Left ventricle myocardium inferior (tissue), 1 donor: Measurements from ENCODE around the gene ARFGAP3. TPM values are rescaled to one million over a fixed set of nuclear protein-coding genes. Genes with fewer than 3 reads are reported as not detected.
"Not testable (repeated sequence)": the region's sequence is repeated elsewhere in the genome, so short reads cannot be mapped to it uniquely, and the experiment has no call there.

Experiments
- DNase-seq: peaks from one replicate; pipeline ENCODE4 v3.0.0-alpha.2; 2020
- H3K27ac ChIP-seq: fragments of 200-600 bp; replicated peaks from 2 replicates; pipeline ENCODE4 v1.8.0; 2021
- H3K27me3 ChIP-seq: fragments of 200-600 bp; 2 replicates; pipeline ENCODE4 v1.8.0; 2021; ENCODE audit warnings: low read depth
- H3K36me3 ChIP-seq: fragments of 200-600 bp; 2 replicates; pipeline ENCODE4 v1.8.0; 2021
- H3K4me1 ChIP-seq: fragments of 200-600 bp; 2 replicates; pipeline ENCODE4 v1.8.0; 2021
- H3K4me3 ChIP-seq: fragments of 200-600 bp; 2 replicates; pipeline ENCODE4 v1.8.0; 2021; ENCODE audit warnings: mild to moderate bottlenecking, moderate library complexity
- H3K9me3 ChIP-seq: fragments of 200-600 bp; replicated peaks from 2 replicates; pipeline ENCODE4 v1.8.0; 2021
- CTCF ChIP-seq: fragments of 200-600 bp; IDR thresholded peaks from 2 replicates; pipeline ENCODE4 v1.8.0; 2021; ENCODE audit warnings: antibody characterized with exemption, mild to moderate bottlenecking, borderline replicate concordance
- intact Hi-C: fragments of 100-400 bp; cut with micrococcal nuclease; formaldehyde crosslinking; loops from one replicate; pipeline ENCODE4 v1.11.0; 2022
- total RNA-seq: library from RNA; stranded (reverse); fragmentation: NEBNext Ultra II Directional; extraction: Animal tissue kit (Norgen Biotek cat#: 25700); gene quantifications from one replicate; pipeline ENCODE4 v1.2.1, GENCODE V29; 2021
- donor health status: DM: no; HTN: yes; CAD: no; lungs with severe emphysema.

Gene ARFGAP3
- total RNA-seq, 1 donor from 2014 or later: 26.9 TPM

DNA sequence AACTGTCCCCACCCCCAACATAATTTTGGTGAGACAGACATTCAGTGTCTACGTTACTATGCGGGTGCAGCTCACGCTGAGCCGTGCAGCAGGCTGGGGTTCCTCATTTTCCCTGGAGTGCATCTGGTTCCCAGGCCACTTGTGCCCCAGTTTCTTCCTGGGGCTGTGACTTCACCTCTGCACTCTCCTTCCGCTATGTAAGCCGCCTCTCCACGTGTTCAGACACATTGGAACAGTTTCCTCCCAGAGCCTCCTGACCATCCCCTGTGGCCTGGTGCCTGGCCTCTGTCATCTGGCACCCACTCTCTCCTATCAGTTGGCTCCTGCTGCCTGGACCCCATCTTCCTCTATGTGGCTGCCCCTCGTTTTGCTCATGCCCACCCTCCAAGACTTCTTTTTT lies 90.2 kb downstream of the ARFGAP3 start:
- TF ChIP-seq CTCF: no peak
- Histone ChIP-seq H3K36me3 (no peaks in the 10 kb centered on the region), H3K27me3 (no peaks in the 10 kb centered on the region), H3K4me1 (peaks cover 18% of the 10 kb centered on the region), H3K27ac (no peak overlapping the region), H3K9me3 (no peaks in the 10 kb centered on the region), H3K4me3 (no peak overlapping the region)
- DNase-seq: peak; percentile 50
- intact Hi-C loops: no loop called here

GRCh38 chr22:42764895-42765363 lies 92.1 kb downstream of the ARFGAP3 start:
- no peak for TF ChIP-seq CTCF
- Histone ChIP-seq H3K4me3 (no peak overlapping the region), H3K9me3 (no peaks in the 10 kb centered on the region), H3K4me1 (peaks cover 12% of the 10 kb centered on the region), H3K27ac (no peak overlapping the region), H3K36me3 (no peaks in the 10 kb centered on the region), H3K27me3 (no peaks in the 10 kb centered on the region)
- DNase-seq: no peak
- intact Hi-C loops: no loop called here

DNA sequence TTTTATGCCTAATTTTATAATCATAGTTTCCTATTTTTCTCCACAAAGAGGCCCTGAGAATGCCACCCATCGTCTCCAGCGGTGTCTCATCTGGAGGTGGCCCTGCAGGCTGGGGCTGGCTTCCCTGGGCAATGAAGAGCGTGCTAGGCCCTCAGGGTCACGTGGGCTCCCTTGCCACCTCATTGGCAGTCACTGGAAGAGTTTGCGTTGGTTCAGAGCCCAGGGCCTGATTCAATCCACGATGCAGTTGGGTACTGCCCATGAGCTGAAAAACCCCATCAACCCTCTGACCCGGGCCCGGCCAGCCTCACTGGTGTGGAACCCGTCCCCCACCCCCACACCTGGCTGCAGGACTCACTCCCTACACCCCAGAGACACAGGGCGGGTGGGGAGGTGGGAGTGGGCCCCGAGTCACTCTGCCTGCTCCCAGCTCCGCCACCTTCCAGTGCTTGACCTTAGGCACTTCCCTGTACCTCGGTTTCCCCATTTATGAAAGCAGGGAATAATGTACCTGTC lies 93.0 kb downstream of the ARFGAP3 start:
- no peak for DNase-seq
- Histone ChIP-seq H3K4me1 (peaks cover 3% of the 10 kb centered on the region), H3K4me3 (no peak overlapping the region), H3K36me3 (no peaks in the 10 kb centered on the region), H3K9me3 (no peaks in the 10 kb centered on the region), H3K27ac (no peak overlapping the region), H3K27me3 (no peaks in the 10 kb centered on the region)
- no peak for TF ChIP-seq CTCF
- intact Hi-C loops: no loop called here

DNA sequence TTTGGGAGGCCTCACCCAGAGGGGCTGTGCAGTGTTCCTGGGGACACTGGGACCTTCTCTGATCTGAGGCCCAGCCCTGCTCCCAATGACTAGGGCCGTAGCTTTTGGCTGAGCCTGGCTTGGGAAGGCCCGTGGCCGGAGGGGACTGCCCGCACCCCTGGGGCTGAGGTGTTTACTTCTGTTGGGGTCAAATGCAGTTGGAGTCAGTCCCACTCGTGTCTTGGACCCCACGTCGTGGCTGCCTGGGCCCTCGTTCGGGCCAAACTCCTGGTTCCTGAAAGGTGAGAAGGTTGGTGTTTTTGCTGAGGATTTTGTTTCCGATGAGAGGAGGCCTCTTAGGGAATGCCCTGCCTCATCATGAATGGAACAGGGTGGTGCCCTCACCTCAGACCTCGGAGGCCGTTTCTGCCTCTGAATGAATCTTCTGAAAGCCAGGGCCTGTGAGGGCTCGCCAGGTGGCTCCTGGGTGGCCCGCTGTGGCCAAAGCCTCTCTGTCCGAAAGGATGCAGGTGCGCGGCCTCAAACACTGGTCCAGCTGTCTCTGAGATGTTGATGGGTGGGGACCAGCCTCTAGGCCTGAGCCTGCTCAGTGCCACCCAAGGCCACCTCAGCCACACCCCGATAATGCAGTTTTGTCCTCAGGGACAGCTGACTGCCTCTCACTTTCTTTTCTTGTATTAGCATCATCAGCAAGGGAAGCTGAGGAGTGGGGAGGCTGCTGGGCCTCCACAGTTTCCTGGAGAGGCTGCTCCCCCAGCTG lies 96.1 kb downstream of the ARFGAP3 start:
- no peak for DNase-seq
- no peak overlapping the region for H3K27ac ChIP-seq
- H3K36me3 ChIP-seq: no peaks in the 10 kb centered on the region
- no peaks in the 10 kb centered on the region for H3K27me3 ChIP-seq
- no peaks in the 10 kb centered on the region for H3K9me3 ChIP-seq
- intact Hi-C loops: no loop called here
- no peak for TF ChIP-seq CTCF
- H3K4me3 ChIP-seq: no peak overlapping the region
- no peaks in the 10 kb centered on the region for H3K4me1 ChIP-seq

DNA sequence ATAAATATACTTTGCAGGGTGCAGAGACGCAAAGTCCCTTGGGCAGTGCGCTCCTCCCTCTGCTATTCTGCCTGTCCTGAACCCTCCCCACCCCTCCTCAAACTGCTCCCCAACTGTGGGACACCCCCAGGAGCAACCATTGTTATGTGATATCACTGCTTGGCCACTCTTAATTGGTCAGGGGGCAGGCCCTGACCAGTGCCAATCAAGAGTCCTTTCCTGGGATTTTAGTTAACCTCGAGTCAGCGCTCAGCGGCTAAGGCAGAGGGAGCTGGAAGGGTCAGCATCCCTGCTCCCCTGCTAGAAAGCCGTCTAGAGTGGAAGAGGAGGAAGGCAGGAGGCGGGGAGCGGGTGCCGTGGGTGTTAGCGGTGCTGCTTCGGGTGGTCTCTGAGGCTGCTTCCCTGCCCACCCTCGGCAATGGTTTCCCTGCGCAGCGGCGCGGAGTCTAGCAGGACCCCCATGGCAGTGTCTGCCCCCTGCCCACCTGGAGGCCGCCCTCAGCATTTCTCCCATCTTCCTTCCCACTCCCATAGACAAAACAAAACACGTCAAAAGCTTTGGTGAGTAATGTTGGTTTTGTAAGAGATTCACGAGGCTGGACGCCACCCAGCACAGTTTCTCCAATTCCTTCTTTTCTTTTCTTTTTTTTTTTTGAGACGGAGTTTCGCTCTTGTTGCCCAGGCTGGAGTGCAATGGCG lies 98.0 kb downstream of the ARFGAP3 start:
- H3K36me3 ChIP-seq: no peaks in the 10 kb centered on the region
- no peaks in the 10 kb centered on the region for H3K27me3 ChIP-seq
- no peak overlapping the region for H3K27ac ChIP-seq
- TF ChIP-seq CTCF: no peak
- peaks cover 10% of the 10 kb centered on the region for H3K4me1 ChIP-seq
- intact Hi-C loops: no loop called here
- H3K9me3 ChIP-seq: no peaks in the 10 kb centered on the region
- no peak overlapping the region for H3K4me3 ChIP-seq
- DNase-seq: no peak

DNA sequence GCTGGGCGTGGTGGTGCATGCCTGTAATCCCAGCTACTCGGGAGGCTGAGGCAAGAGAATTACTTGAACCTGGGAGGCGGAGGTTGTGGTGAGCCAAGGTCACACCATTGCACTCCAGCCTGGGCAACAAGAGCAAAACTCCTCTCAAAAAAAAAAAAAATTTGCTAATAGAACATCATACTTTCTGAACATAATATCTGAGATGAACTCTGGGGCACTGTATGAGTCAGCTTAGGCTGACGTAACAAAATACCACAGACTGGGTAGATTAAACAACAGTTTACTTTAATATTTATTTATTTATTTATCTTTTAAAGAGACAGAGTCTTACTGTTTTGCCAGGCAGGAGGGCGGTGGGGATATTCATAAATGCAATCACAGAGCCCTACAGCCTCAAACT lies 101.5 kb downstream of the ARFGAP3 start:
- H3K9me3 ChIP-seq, H3K36me3 ChIP-seq, H3K4me3 ChIP-seq, H3K27ac ChIP-seq, H3K27me3 ChIP-seq, DNase-seq, intact Hi-C loops: not testable (repeated sequence)
- peaks cover 39% of the 10 kb centered on the region for H3K4me1 ChIP-seq

DNA sequence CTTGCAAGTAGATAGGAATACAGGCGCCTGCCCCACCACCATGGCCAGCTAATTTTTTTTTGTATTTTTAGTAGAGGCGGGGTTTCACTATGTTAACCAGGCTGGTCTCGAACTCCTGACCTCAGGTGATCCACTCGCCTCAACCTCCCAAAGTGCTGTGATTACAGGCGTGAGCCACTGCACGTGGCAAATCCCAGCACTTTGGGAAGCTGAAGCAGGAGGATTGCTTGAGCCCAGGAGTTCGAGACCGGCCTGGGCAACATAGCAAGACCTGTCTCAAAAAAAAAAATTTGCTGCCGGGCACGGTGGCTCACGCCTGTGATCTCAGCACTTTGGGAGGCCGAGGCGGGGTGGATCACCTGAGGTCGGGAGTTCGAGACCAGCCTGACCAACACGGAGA lies 102.0 kb downstream of the ARFGAP3 start:
- H3K36me3 ChIP-seq, intact Hi-C loops, H3K9me3 ChIP-seq, H3K4me3 ChIP-seq, H3K27me3 ChIP-seq, DNase-seq: not testable (repeated sequence)
- Histone ChIP-seq H3K4me1 (peaks cover 39% of the 10 kb centered on the region), H3K27ac (peak overlapping the region; percentile 36)
